NCI-H524 (cell line): ENCODE data around the gene TOMT.

ENCODE experiments used
- DNase-seq, 2 experiments: peaks; one replicate each; lab custom pipeline; 2025; lab: John Stamatoyannopoulos, UW

Gene TOMT

GRCh38 chr11:72085621-72086351 lies 19.9 kb upstream of the TOMT start:
- DNase-seq: peak in 1 of 2 experiments; percentile 21

GRCh38 chr11:72088076-72088808 lies 17.5 kb upstream of the TOMT start:
- DNase-seq: no peak

GRCh38 chr11:72091292-72091691 lies 14.4 kb upstream of the TOMT start:
- DNase-seq: peak; percentile 7 to 58

GRCh38 chr11:72098741-72099140 lies 7.0 kb upstream of the TOMT start:
- no peak for DNase-seq

GRCh38 chr11:72100009-72100408 lies 5.7 kb upstream of the TOMT start:
- no peak for DNase-seq

- no peak for DNase-seq
These were observed 5.3 kb upstream of the TOMT start for GRCh38 chr11:72100462-72100861.

- no peak for DNase-seq
These were observed 3.6 kb upstream of the TOMT start for GRCh38 chr11:72102162-72102561.

- DNase-seq: no peak
These were observed 3.1 kb upstream of the TOMT start for GRCh38 chr11:72102631-72102945.

GRCh38 chr11:72102946-72103753 lies 2.6 kb upstream of the TOMT start, which contains the start of gene LAMTOR1:
TSS of gene LAMTOR1 (minus strand) at chr11:72103297. CDS start at chr11:72103224, 73 bp downstream.
- DNase-seq: peak; percentile 96 to 98

GRCh38 chr11:72103754-72104167 lies 2.0 kb upstream of the TOMT start:
- DNase-seq: no peak

GRCh38 chr11:72111300-72112142 lies 5.8 kb downstream of the TOMT start:
- DNase-seq: no peak

- DNase-seq: peak; percentile 98 to 99
These were observed 6.6 kb downstream of the TOMT start, which contains the start of gene ANAPC15 for GRCh38 chr11:72112143-72112977. TSS of gene ANAPC15 (minus strand) at chr11:72112695. CDS start at chr11:72111276, 1,419 bp downstream.

- DNase-seq: no peak
These were observed 7.5 kb downstream of the TOMT start for GRCh38 chr11:72112978-72113808.

GRCh38 chr11:72114570-72114969 lies 8.8 kb downstream of the TOMT start:
- no peak for DNase-seq

GRCh38 chr11:72116019-72116755 lies 10.5 kb downstream of the TOMT start:
- DNase-seq: no peak

GRCh38 chr11:72119198-72119597 lies 13.5 kb downstream of the TOMT start:
- no peak for DNase-seq

GRCh38 chr11:72120930-72121329 lies 15.2 kb downstream of the TOMT start:
- no peak for DNase-seq

GRCh38 chr11:72122607-72123006 lies 16.9 kb downstream of the TOMT start:
- DNase-seq: no peak

- DNase-seq: no peak
These were observed 17.5 kb downstream of the TOMT start for GRCh38 chr11:72123117-72123653.
